Hepatocyte (in vitro differentiated cells): Measurements from ENCODE around the gene STRBP.

Experiments
- EZH2phosphoT487 ChIP-seq: fragments of 200-600 bp; sonication (generic); IDR thresholded peaks from one replicate; pipeline ENCODE4 v1.6.1; 2018; ENCODE audit warnings: antibody characterized with exemption, mild to moderate bottlenecking, low read depth, moderate library complexity; ENCODE audit not compliant: unreplicated experiment, severe bottlenecking
- TF ChIP-seq, protein P1 (sequence below): fragments of 200-600 bp; sonication (generic); IDR thresholded peaks from 2 replicates; pipeline ENCODE4 v1.5.1; 2016; ENCODE audit warnings: antibody characterized with exemption, mild to moderate bottlenecking; ENCODE audit not compliant: poor library complexity

DNA sequence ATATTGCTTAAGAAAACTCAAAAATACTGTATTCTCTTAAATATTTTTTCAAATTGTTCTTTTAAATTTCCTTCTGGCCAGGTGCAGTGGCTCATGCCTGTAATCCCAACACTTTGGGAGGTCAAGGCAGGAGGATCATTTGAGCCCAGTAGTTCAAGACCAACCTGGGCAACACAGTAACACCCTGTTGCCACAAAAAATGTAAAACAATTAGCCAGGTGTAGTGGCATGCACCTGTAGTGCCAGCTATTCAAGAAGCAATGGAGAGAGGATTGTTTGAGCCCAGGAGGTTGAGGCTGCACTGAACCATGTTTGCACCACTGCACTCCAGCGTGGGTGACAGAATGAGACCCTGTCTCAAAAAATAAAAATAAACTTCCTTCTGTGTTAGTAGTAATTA is 94.3 kb downstream of the STRBP start:
- TF ChIP-seq EZH2phosphoT487 = no peak
- TF ChIP-seq, protein P1, sequence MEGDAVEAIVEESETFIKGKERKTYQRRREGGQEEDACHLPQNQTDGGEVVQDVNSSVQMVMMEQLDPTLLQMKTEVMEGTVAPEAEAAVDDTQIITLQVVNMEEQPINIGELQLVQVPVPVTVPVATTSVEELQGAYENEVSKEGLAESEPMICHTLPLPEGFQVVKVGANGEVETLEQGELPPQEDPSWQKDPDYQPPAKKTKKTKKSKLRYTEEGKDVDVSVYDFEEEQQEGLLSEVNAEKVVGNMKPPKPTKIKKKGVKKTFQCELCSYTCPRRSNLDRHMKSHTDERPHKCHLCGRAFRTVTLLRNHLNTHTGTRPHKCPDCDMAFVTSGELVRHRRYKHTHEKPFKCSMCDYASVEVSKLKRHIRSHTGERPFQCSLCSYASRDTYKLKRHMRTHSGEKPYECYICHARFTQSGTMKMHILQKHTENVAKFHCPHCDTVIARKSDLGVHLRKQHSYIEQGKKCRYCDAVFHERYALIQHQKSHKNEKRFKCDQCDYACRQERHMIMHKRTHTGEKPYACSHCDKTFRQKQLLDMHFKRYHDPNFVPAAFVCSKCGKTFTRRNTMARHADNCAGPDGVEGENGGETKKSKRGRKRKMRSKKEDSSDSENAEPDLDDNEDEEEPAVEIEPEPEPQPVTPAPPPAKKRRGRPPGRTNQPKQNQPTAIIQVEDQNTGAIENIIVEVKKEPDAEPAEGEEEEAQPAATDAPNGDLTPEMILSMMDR = no peak
